ENCODE measurements around the gene ABHD10. TPM values are rescaled to one million over a fixed set of nuclear protein-coding genes. Genes with fewer than 3 reads are reported as not detected.

The ABHD10 gene
- total RNA-seq, 1 experiment from 2014 or later, result 21.8 TPM

DNA sequence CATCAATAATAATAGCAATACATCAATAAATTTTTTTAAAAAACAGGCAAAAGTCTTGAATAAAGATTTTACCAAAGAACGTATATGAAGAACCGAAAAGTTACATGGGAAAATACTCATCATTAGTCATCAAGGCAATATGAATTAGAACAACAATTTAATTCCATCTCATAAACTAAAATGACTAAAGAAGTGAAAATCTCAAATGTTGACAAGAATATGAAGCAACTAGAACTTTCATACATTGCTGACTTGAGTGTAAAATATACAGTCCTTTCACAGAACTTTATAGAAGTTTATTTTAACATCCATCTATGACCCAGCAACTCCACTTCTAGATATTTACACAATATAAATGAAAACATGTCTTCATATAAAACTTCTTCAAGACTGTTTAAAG lies 35.3 kb upstream of the ABHD10 start:
- no peak overlapping the region for H3K27ac ChIP-seq (ENCODE audit: insufficient read length, low read depth, low read length)
- no peak overlapping the region for H2AFZ ChIP-seq (ENCODE audit: low read length)
- H3K27ac Mint-ChIP-seq, result no peak overlapping the region
- no peak overlapping the region for H3K18ac ChIP-seq (ENCODE audit: insufficient read length, low read depth, low read length)
- H3K23me2 ChIP-seq (ENCODE audit: insufficient read length, low read depth, low read length, poor library complexity, severe bottlenecking), result no peaks in the 10 kb centered on the region
- H3K4me3 Mint-ChIP-seq, result no peak overlapping the region
- no peak overlapping the region for H3K14ac ChIP-seq (ENCODE audit: insufficient read depth, low read length)
- no peak overlapping the region for H2BK12ac ChIP-seq (ENCODE audit: insufficient read length, low read depth, low read length)
- H3K27me3 ChIP-seq (ENCODE audit: insufficient read depth, low read length), result no peaks in the 10 kb centered on the region
- H3K79me2 ChIP-seq (ENCODE audit: insufficient read depth, low read length), result no peaks in the 10 kb centered on the region
- H2BK15ac ChIP-seq (ENCODE audit: low read depth, low read length), result no peak overlapping the region
- TF ChIP-seq, protein P1, sequence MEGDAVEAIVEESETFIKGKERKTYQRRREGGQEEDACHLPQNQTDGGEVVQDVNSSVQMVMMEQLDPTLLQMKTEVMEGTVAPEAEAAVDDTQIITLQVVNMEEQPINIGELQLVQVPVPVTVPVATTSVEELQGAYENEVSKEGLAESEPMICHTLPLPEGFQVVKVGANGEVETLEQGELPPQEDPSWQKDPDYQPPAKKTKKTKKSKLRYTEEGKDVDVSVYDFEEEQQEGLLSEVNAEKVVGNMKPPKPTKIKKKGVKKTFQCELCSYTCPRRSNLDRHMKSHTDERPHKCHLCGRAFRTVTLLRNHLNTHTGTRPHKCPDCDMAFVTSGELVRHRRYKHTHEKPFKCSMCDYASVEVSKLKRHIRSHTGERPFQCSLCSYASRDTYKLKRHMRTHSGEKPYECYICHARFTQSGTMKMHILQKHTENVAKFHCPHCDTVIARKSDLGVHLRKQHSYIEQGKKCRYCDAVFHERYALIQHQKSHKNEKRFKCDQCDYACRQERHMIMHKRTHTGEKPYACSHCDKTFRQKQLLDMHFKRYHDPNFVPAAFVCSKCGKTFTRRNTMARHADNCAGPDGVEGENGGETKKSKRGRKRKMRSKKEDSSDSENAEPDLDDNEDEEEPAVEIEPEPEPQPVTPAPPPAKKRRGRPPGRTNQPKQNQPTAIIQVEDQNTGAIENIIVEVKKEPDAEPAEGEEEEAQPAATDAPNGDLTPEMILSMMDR (conservative IDR thresholded peaks at IDR 0.05), result no peak
- H3K9me3 Mint-ChIP-seq, result no peaks in the 10 kb centered on the region
- no peak for DNase-seq
- H4K20me1 ChIP-seq (ENCODE audit: control insufficient read depth, insufficient read depth, insufficient read length), result no peaks in the 10 kb centered on the region
- H3K4me2 ChIP-seq (ENCODE audit: insufficient read depth, insufficient read length, low read length), result no peak overlapping the region
- H3K9ac ChIP-seq (ENCODE audit: extremely low read depth, insufficient read length, low read length), result no peak overlapping the region
- no peak overlapping the region for H2AK5ac ChIP-seq (ENCODE audit: insufficient read length, low read length)
- no peak overlapping the region for H4K5ac ChIP-seq (ENCODE audit: insufficient read length, low read depth, low read length)
- WGBS (ENCODE audit: extremely low coverage, insufficient read length, low lambda C conversion rate), result no CpG with 5 or more reads among the region's 2 CpGs
- H3K4me1 Mint-ChIP-seq, result no peaks in the 10 kb centered on the region
- H3K4me1 ChIP-seq (ENCODE audit: insufficient read depth, low read length), result no peaks in the 10 kb centered on the region
- H3K27me3 Mint-ChIP-seq (ENCODE audit: low read depth), result no peaks in the 10 kb centered on the region
- no peak overlapping the region for H2BK120ac ChIP-seq (ENCODE audit: low read depth, low read length, poor library complexity, severe bottlenecking)
- no peak overlapping the region for H2BK20ac ChIP-seq (ENCODE audit: low read depth, low read length, poor library complexity, severe bottlenecking)
- no peaks in the 10 kb centered on the region for H3K79me1 ChIP-seq (ENCODE audit: insufficient read depth, low read depth, low read length, poor library complexity, severe bottlenecking)
- H3K9me3 ChIP-seq (ENCODE audit: control insufficient read depth, low read depth, low read length), result no peaks in the 10 kb centered on the region
- H3K4ac ChIP-seq (ENCODE audit: low read depth, low read length), result no peak overlapping the region
- no peak overlapping the region for H3K23ac ChIP-seq (ENCODE audit: insufficient read length, low read depth, low read length)
- no peak overlapping the region for H3T11ph ChIP-seq (ENCODE audit: low read length)
- no peak overlapping the region for H3K56ac ChIP-seq (ENCODE audit: insufficient read length, low read depth, low read length)
- no peak overlapping the region for H2BK5ac ChIP-seq (ENCODE audit: insufficient read length, low read length)
- H4K8ac ChIP-seq (replicated peaks; ENCODE audit: insufficient read length, low read depth, low read length), result no peak overlapping the region
- H3K36me3 Mint-ChIP-seq (ENCODE audit: insufficient read depth in 1 of 3, low read depth in 3 of 3), result peaks cover 0 to 5% (median 2%) of the 10 kb centered on the region in 3 experiments; a peak in 3 of 7 replicates
- no peak overlapping the region for H4K91ac ChIP-seq (ENCODE audit: insufficient read length, low read depth, low read length)
